HEK293 (cell line): ENCODE data around the gene TES.

Experiments
- CTCF ChIA-PET: fragments of 350-600 bp; formaldehyde crosslinking; extraction: SDS; loops from one replicate; lab custom pipeline; 2021; ENCODE audit warnings: antibody characterized with exemption; lab: Yijun Ruan, JAX
- POLR2A ChIA-PET: fragments of 300-600 bp; formaldehyde crosslinking; extraction: SDS; loops from one replicate; lab custom pipeline; 2020; ENCODE audit warnings: antibody characterized with exemption, inconsistent platforms; lab: Yijun Ruan, JAX
- H3K27ac ChIP-seq: fragments of 200-500 bp; sonication (Bioruptor generic); 2 replicates; pipeline ENCODE4 v1.5.1; 2014; ENCODE audit warnings: low read depth, low read length, control low read depth, inconsistent platforms; ENCODE audit errors: extremely low read depth
- H3K36me3 ChIP-seq, 2 experiments: fragments of 200-500 bp in 1 of 2; sonication (Bioruptor generic) in 1 of 2; 1 replicate in 1 of 2; 2 replicates in 1 of 2; pipeline ENCODE4 v1.5.1; 2014 to 2017; ENCODE audit warnings: inconsistent platforms in 2 of 2, low read length in 2 of 2; ENCODE audit not compliant: control insufficient read depth in 2 of 2, insufficient read depth in 1 of 2
- H3K4me1 ChIP-seq: fragments of 200-500 bp; sonication (Bioruptor generic); 2 replicates; pipeline ENCODE4 v1.5.1; 2014; ENCODE audit warnings: mild to moderate bottlenecking, low read length, inconsistent platforms; ENCODE audit not compliant: control insufficient read depth, insufficient read depth
- H3K4me3 ChIP-seq: 2 replicates; pipeline ENCODE4 v1.5.1; 2011; ENCODE audit warnings: low read depth, mild to moderate bottlenecking, control low read depth, low read length, moderate library complexity
- H3K9me3 ChIP-seq: fragments of 200-500 bp; sonication (Bioruptor generic); 2 replicates; pipeline ENCODE4 v1.5.1; 2014; ENCODE audit warnings: low read depth, low read length, inconsistent platforms; ENCODE audit not compliant: control insufficient read depth, insufficient read depth
- GLI2 ChIP-seq: fragments of 450-650 bp; formaldehyde crosslinking; IDR thresholded peaks from 2 replicates; pipeline ENCODE4; 2017; ENCODE audit warnings: missing biosample characterization, missing genetic modification characterization, low read depth, borderline replicate concordance
- HOXD13 ChIP-seq: sonication (generic); formaldehyde crosslinking; IDR thresholded peaks from 2 replicates; pipeline ENCODE4 v1.8.0; 2022; ENCODE audit warnings: missing genetic modification reagents, borderline replicate concordance
- IKZF3 ChIP-seq: fragments of 450-650 bp; IDR thresholded peaks from 2 replicates; pipeline ENCODE4 v1.5.0; 2018; ENCODE audit warnings: missing biosample characterization, mild to moderate bottlenecking, missing genetic modification characterization, moderate library complexity
- SP7 ChIP-seq: fragments of 450-650 bp; formaldehyde crosslinking; IDR thresholded peaks from 2 replicates; pipeline ENCODE4 v1.5.1; 2016; ENCODE audit warnings: missing biosample characterization, missing genetic modification characterization
- ZBTB8A ChIP-seq: fragments of 450-650 bp; formaldehyde crosslinking; IDR thresholded peaks from 2 replicates; pipeline ENCODE4 v1.5.1; 2016; ENCODE audit warnings: missing biosample characterization, missing genetic modification characterization
- ZNF138 ChIP-seq: fragments of 450-650 bp; formaldehyde crosslinking; IDR thresholded peaks from 2 replicates; pipeline ENCODE4 v1.5.1; 2016; ENCODE audit warnings: missing biosample characterization, missing genetic modification characterization, borderline replicate concordance
- ZNF184 ChIP-seq: fragments of 450-650 bp; IDR thresholded peaks from 2 replicates; pipeline ENCODE4 v1.5.1; 2018; ENCODE audit warnings: missing biosample characterization, mild to moderate bottlenecking, missing genetic modification characterization
- ZNF302 ChIP-seq: fragments of 450-650 bp; formaldehyde crosslinking; IDR thresholded peaks from 2 replicates; pipeline ENCODE4 v1.5.1; 2016; ENCODE audit warnings: missing biosample characterization, missing genetic modification characterization, low read depth
- ZNF366 ChIP-seq: fragments of 450-650 bp; formaldehyde crosslinking; conservative IDR thresholded peaks from 2 replicates; pipeline ENCODE4 v1.5.1; 2016; ENCODE audit warnings: missing biosample characterization, missing genetic modification characterization
- ZNF416 ChIP-seq: fragments of 450-650 bp; formaldehyde crosslinking; IDR thresholded peaks from 2 replicates; pipeline ENCODE4 v1.5.1; 2016; ENCODE audit warnings: missing biosample characterization, missing genetic modification characterization
- ZNF596 ChIP-seq: fragments of 450-650 bp; IDR thresholded peaks from 2 replicates; pipeline ENCODE4 v1.5.0; 2018; ENCODE audit warnings: missing biosample characterization, mild to moderate bottlenecking, missing genetic modification characterization, moderate library complexity
- ZNF707 ChIP-seq: fragments of 450-650 bp; formaldehyde crosslinking; IDR thresholded peaks from 2 replicates; pipeline ENCODE4 v1.5.1; 2016; ENCODE audit warnings: missing biosample characterization, missing genetic modification characterization
- TF ChIP-seq, protein P1 (sequence below): fragments of 450-650 bp; formaldehyde crosslinking; IDR thresholded peaks from 2 replicates; pipeline ENCODE4 v1.5.1; 2017; ENCODE audit warnings: missing biosample characterization, missing genetic modification characterization
- TF ChIP-seq, protein P2 (sequence below): fragments of 450-650 bp; formaldehyde crosslinking; IDR thresholded peaks from 2 replicates; pipeline ENCODE4 v1.5.1; 2017; ENCODE audit warnings: missing biosample characterization, missing genetic modification characterization
- TF ChIP-seq, protein P3 (sequence below): fragments of 450-650 bp; formaldehyde crosslinking; IDR thresholded peaks from 2 replicates; pipeline ENCODE4 v1.5.0; 2017; ENCODE audit warnings: missing biosample characterization, missing genetic modification characterization, borderline replicate concordance
- TF ChIP-seq, protein P4 (sequence below): fragments of 450-650 bp; formaldehyde crosslinking; IDR thresholded peaks from 2 replicates; pipeline ENCODE4 v1.5.1; 2017; ENCODE audit warnings: missing biosample characterization, missing genetic modification characterization

Gene TES

DNA sequence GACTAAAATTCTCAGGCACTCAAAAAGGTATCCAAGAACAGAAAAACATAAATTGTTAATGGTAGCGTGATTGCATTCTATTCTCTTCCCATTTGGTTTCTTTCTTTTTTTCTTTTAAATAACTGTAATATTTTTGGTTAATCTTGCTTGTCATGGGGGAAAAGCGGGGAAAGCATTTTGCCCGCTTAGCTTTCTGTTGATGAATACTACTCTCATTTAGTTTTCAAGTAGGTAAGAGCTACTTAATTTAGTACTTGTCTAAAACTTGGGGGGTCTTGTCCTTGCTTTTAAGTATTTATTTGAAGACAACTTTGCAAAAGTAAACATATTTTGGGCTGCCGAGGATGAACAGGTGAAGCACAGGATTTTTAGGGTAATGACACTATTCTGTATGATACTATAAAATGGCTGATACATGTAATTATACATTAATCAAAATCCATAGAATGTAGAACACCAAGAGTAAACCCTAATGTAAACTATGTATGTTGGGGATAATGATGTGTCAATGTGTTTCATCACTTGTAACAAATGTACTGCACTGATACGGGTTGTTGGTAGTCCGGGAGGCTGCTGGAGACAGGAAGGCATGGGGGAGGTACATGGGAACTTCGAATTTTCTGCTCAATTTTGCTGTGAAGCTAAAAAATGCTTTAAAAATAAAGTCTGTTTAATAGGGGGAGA lies 1.7 kb downstream of the TES start (continued):
- TF ChIP-seq ZNF302 (tag by site-specific recombination) (no peak), ZNF138 (tag by site-specific recombination) (no peak), ZNF184 (tag by site-specific recombination) (no peak), ZBTB8A (tag by site-specific recombination) (no peak), SP7 (tag by site-specific recombination) (peak; percentile 53; the same call in 1 of the 2 replicates), ZNF596 (tag by site-specific recombination) (no peak), ZNF707 (tag by site-specific recombination) (no peak), ZNF416 (tag by site-specific recombination) (no peak), HOXD13 (CRISPR knock-in tag) (no peak)
- TF ChIP-seq, protein P1, sequence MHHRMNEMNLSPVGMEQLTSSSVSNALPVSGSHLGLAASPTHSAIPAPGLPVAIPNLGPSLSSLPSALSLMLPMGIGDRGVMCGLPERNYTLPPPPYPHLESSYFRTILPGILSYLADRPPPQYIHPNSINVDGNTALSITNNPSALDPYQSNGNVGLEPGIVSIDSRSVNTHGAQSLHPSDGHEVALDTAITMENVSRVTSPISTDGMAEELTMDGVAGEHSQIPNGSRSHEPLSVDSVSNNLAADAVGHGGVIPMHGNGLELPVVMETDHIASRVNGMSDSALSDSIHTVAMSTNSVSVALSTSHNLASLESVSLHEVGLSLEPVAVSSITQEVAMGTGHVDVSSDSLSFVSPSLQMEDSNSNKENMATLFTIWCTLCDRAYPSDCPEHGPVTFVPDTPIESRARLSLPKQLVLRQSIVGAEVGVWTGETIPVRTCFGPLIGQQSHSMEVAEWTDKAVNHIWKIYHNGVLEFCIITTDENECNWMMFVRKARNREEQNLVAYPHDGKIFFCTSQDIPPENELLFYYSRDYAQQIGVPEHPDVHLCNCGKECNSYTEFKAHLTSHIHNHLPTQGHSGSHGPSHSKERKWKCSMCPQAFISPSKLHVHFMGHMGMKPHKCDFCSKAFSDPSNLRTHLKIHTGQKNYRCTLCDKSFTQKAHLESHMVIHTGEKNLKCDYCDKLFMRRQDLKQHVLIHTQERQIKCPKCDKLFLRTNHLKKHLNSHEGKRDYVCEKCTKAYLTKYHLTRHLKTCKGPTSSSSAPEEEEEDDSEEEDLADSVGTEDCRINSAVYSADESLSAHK (tag by site-specific recombination), result no peak
- TF ChIP-seq, protein P2, sequence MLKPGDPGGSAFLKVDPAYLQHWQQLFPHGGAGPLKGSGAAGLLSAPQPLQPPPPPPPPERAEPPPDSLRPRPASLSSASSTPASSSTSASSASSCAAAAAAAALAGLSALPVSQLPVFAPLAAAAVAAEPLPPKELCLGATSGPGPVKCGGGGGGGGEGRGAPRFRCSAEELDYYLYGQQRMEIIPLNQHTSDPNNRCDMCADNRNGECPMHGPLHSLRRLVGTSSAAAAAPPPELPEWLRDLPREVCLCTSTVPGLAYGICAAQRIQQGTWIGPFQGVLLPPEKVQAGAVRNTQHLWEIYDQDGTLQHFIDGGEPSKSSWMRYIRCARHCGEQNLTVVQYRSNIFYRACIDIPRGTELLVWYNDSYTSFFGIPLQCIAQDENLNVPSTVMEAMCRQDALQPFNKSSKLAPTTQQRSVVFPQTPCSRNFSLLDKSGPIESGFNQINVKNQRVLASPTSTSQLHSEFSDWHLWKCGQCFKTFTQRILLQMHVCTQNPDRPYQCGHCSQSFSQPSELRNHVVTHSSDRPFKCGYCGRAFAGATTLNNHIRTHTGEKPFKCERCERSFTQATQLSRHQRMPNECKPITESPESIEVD (tag by site-specific recombination), result peak; percentile 80; the same call in 1 of the 2 replicates
- TF ChIP-seq, protein P3, sequence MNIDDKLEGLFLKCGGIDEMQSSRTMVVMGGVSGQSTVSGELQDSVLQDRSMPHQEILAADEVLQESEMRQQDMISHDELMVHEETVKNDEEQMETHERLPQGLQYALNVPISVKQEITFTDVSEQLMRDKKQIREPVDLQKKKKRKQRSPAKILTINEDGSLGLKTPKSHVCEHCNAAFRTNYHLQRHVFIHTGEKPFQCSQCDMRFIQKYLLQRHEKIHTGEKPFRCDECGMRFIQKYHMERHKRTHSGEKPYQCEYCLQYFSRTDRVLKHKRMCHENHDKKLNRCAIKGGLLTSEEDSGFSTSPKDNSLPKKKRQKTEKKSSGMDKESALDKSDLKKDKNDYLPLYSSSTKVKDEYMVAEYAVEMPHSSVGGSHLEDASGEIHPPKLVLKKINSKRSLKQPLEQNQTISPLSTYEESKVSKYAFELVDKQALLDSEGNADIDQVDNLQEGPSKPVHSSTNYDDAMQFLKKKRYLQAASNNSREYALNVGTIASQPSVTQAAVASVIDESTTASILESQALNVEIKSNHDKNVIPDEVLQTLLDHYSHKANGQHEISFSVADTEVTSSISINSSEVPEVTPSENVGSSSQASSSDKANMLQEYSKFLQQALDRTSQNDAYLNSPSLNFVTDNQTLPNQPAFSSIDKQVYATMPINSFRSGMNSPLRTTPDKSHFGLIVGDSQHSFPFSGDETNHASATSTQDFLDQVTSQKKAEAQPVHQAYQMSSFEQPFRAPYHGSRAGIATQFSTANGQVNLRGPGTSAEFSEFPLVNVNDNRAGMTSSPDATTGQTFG (tag by site-specific recombination), result no peak

DNA sequence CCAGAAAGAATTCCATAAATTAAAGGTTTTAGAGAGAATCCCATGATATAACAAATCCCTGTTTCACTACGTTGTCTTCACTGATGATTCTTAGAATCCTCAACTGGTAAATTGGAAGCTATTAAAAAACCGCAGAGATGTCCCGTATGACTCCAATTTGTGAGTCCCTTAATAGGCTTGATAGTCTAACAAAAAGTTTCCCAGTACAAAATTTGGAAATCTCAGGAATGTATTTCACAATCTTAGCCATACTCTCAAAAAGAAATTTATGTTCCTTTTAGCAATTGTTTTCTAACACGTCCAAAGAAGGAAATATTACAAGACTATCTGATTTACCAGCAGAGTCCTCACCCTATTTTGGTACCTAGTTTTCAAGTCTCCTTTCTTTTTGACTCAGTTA lies 2.5 kb downstream of the TES start:
- Histone ChIP-seq H3K9me3 (no peaks in the 10 kb centered on the region), H3K27ac (no peak overlapping the region), H3K4me1 (peaks cover 16% of the 10 kb centered on the region), H3K4me3 (peak overlapping the region; percentile 79), H3K36me3 (no peaks in the 10 kb centered on the region)
- CTCF ChIA-PET, result interaction anchor here (1.4 kb wide), 1 partner anchor 378 kb away, joined by 4 read pairs; no protein-coding TSS in a partner anchor
- POLR2A ChIA-PET, result no interaction called here
- peak; percentile 37; the same call in 1 of the 2 replicates for TF ChIP-seq ZNF366 (tag by site-specific recombination)
- TF ChIP-seq, protein P4, sequence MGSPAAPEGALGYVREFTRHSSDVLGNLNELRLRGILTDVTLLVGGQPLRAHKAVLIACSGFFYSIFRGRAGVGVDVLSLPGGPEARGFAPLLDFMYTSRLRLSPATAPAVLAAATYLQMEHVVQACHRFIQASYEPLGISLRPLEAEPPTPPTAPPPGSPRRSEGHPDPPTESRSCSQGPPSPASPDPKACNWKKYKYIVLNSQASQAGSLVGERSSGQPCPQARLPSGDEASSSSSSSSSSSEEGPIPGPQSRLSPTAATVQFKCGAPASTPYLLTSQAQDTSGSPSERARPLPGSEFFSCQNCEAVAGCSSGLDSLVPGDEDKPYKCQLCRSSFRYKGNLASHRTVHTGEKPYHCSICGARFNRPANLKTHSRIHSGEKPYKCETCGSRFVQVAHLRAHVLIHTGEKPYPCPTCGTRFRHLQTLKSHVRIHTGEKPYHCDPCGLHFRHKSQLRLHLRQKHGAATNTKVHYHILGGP (tag by site-specific recombination), result 0 out of 2 replicates have a peak, but pooled peaks have one; percentile 5
- TF ChIP-seq, protein P2 (tag by site-specific recombination), result peak; percentile 53; the same call in 1 of the 2 replicates
- no peak for TF ChIP-seq GLI2
- TF ChIP-seq IKZF3 (tag by site-specific recombination), result peak; percentile 31; the same call in 1 of the 2 replicates
